NCI-H526 treated with DMSO at 0.1 percent for 48 hours (cell line): Measurements from ENCODE around the gene RING1.

Experiments used
- DNase-seq: peaks from one replicate; lab custom pipeline; 2025; lab: John Stamatoyannopoulos, UW

RING1 gene

DNA sequence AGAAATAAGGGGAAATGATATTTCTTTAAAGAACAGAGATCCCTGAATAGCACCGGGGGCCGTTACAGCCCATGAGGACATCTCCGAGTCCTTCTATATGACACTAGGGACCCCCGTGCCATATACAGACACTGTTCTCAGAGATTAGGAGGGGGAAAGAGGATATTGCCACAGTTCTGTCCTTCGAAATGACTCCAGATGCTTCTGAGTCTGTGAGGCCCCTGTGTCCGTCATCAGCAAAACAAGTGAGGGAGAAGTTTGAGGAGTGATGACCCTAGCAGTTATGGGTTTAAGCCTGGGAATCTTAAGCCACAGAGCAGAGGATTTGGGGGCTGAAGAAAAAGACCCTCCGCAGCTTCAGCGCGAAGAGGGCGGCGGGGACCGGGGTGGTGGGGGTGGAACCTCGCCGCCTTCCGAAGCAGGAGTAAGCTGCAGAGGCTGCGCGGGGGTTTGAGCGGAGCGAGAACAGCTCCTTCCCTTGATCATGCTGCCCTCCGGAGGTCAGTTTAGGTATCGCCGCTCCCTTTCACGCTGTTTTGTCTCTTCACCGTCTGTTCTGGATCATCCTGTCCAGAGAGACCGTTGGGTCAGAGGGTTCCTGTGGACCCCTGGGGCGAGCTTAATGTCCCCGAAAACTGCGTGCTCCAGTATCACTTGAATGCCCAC is 39.8 kb downstream of the RING1 start:
- DNase-seq: peak; percentile 82

DNA sequence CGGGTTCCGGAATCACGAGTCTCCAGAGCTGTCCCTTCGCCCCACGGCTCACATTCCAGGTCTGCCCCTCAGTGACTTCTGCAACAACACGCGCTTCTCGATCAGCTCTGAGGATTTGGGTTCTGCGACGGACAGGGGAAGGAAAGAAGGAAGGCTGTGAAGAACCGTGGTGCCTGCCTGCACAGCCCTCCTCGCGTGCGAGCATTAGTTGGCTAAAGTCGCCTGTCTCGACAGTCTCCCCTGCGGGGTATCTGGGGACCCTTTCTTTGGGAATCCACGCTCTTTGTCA is 40.3 kb downstream of the RING1 start:
- DNase-seq: peak; percentile 71

DNA sequence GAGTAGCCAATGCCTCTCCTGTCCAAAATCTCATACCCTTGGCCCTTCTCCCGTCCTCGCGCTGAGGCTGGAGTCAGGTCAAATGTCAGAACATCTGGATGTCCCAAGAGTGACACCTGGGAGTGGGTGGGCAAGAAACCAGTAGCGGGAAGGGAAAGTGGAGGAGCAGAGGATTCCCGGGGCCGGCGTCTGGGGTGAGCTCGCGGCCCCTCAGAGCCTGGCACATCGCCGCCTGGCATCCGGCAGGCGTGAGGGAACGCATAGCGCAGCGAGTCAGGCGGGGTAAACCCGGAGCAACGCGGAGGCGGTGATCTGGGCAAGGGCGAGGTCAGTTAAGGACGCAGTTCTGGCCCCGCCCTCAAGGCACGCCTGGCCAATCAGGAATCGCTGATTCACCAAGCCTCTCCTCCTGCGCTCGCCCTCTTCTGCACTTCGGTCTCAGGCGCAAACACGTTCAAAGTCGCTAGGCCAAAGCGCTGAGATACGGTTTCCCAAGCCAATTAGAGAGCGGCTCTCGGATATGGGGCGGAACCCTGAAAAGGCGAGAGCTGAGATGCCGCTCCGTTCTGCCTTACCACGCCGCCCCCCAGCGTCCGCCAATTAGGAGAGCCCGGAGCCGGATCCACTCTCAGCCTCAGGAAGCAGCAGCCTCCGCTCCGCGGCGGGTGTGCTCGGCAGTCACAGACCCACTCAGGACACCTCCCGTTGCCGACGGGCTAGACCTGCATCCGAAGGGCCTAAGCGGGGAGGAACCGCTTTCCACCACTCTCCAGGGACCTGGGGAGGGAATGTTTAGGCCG is 40.8 kb downstream of the RING1 start:
- DNase-seq: peak; percentile 98

DNA sequence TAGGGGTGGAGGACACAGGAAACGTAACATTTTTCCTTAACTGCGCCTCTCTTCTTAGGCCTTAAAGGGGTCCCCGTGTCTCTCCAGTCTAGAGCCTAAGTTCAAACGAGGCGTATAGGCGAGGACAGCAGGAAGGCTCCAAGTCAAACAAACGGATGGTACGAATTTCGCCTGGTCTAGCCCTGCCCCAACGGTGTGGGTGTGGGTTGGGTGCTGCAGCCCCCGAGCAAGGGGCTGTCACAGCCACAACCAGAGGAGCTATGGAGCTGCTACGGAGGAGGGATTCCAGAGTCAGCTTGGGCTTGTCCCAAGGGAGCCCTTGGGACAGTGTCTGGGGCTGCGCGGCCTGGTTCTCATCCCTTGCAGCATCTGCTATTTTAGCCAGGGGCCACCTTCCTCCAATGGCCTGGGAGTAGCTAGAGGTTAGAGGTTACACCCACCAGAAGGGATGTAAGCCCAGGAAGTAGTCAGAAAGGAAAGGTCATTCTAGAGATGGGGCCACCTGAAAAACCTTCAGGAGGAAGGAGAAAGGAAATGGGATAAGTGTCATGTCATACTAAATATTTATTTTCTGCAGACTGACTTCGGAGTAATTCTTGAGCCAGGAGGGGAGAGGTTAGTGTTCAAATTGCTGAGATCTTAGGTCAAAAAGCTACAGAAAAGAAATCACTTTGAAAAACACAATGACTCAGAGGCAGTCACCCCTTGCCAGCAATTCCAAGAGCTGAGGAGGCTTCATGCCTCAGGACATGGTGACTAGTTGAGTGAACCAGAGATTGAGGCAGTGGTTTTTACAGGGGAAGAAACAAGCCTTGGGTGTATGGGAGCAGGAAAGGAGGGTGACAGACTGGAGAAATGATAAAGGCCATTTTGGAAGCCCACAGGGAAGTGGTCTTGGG is 41.7 kb downstream of the RING1 start:
- no peak for DNase-seq

DNA sequence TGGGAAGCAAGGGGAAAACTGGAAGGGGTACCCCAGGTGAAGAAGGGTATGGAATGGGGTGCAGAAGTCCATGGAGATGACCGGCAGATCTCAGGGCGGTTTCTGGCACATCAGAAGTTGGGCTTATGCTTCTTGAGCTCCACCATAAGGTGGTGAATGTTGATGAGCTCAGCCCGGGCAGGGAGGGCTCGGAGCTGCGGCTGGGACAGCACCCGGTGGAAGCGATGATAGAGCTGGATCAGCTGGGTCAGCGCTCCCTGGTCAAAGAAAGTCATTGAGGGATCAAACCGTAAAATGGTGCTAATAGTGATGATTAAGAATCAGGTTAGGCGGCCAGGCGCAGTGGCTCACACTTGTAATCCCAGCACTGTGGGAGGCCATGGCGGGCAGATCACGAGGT is 42.4 kb downstream of the RING1 start:
- DNase-seq: no peak

DNA sequence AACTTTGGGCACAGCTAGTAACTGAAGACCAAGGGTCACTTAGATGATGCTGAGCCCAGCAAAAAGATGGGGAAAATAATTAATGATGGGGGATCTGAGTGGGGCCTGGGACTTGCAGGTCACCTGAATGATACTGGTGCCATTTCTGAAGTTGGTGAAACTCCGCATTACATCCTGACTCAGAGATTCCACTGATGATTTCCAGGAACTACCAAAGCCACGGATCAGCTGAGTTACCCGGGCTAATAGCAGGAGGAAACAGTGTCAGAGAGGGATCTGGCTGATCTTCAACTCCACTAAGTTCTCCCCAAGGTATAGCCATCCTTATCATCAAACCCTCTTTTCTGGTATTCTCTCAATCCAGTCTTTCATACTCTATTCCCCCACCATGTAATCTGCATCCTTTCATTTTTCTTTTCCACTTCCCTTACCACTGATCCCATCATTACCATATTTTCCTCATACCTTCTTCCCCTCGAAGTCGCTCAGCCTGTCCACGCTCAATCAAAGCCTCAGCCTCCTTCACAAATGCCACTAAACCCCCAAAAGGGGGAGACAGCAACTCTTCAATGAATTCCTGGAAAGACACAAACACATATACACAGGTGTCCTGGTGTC is 43.2 kb downstream of the RING1 start:
- no peak for DNase-seq

DNA sequence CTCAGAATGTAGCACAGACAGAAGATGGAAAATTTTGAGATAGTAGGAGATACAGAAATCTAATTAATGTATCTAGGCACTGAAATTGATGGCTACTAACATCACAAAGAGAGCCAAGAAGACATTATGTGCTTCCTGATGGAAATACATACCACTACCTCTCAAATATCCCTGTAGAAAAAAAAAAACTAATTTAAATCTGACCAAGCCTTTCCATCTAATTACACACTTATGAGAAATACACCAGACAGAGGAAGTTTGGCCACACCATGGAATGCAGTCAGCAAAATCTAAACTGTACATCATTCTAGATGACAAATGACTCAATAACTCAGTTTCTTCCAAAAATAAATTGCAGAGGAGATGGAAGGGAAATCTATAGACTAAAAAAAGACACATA is 44.5 kb downstream of the RING1 start:
- DNase-seq: no peak

DNA sequence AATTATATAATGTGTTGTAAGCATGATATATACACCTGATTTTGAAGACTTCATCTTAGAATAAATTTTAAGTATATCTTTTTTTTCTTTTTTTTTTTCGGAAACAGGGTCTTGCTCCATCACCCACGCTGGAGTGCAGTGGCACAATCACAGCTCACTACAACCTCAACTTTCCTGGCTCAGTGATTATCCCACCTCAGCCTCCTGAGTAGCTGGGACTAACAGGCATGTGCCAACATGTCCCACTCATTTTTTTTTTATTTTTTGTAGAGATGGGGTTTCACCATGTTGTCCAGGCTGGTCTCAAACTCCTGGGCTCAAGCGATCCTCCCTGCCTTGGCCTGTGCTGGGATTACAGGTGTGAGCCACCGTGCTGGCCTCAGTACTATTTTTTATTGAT is 46.3 kb downstream of the RING1 start:
- no peak for DNase-seq

DNA sequence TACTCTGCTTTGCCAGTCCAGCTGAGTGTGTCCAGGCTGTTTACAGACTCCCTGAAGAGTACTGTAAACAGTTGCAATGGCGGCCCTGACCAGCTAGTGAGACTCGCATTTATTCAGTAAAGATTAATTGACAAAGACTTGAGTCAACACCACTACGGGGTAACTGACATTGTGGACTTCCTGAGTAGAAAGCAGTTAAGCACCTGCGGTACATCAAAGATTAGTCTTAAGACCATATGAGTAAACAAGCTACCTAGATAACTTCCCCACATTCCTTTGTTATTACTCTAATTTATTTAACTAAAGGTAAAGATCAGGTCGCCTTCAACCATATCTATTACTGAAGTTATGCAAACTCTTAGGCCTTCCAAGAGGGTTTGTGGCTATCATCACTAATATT is 50.7 kb downstream of the RING1 start:
- no peak for DNase-seq
